Ovary (tissue), 9 donors: ENCODE measurements around the gene SLC7A1. TPM values are rescaled to one million over a fixed set of nuclear protein-coding genes. Genes with fewer than 3 reads are reported as not detected.

ENCODE experiments used
- DNase-seq, 5 donors: peaks; one replicate each; pipeline ENCODE4 v3.0.0-alpha.2; 2019 to 2020
- H3K27ac ChIP-seq, 2 donors: fragments of 200-600 bp; one replicate each; pipeline versions ENCODE4 v1.5.1 to v1.8.0; 2019 to 2022
- H3K27me3 ChIP-seq: fragments of 200-600 bp; one replicate; pipeline ENCODE4 v1.8.0; 2022
- H3K36me3 ChIP-seq: fragments of 200-600 bp; sonication (generic); one replicate; pipeline ENCODE4 v1.5.1; 2019
- H3K4me1 ChIP-seq: one replicate; pipeline ENCODE4 v1.8.1; 2013; ENCODE audit warnings: mild to moderate bottlenecking, moderate library complexity; ENCODE audit not compliant: insufficient read depth
- H3K4me3 ChIP-seq: fragments of 200-600 bp; sonication (generic); one replicate; pipeline ENCODE4 v1.5.1; 2017
- H3K9me3 ChIP-seq, 2 donors: fragments of 200-600 bp in 1 of 2; sonication (generic) in 1 of 2; one replicate each; pipeline versions ENCODE4 v1.5.1 to v1.8.1; 2013 to 2019; ENCODE audit warnings: mild to moderate bottlenecking in 1 of 2, moderate library complexity in 1 of 2
- EP300 ChIP-seq: sonication (generic); formaldehyde crosslinking; IDR thresholded peaks from one replicate; pipeline ENCODE4 v1.6.1; 2017; ENCODE audit warnings: antibody characterized with exemption
- POLR2A ChIP-seq: fragments of 450-650 bp; IDR thresholded peaks from one replicate; pipeline ENCODE4 v1.6.1; 2017; ENCODE audit warnings: antibody characterized with exemption, mild to moderate bottlenecking, moderate library complexity
- WGBS, 3 donors: extraction: QIAGEN DNeasy Blood & Tissue Kit in 1 of 3; methylation state at CpG; one replicate each; pipeline versions ENCODE4 v1.1.5 to v1.1.7; 2013 to 2017; 5-methylcytosine and 5-hydroxymethylcytosine counted together
- intact Hi-C, 4 donors: fragments of 100-400 bp; cut with DNase I; formaldehyde crosslinking; loops; one replicate each; pipeline versions ENCODE4 v1.11.0 to v1.15.1; 2022 to 2023
- polyA plus RNA-seq, 2 donors: library from polyadenylated mRNA; stranded (reverse); fragments of 200-250 nt in 1 of 2; fragments of 350-450 nt in 1 of 2; fragmentation: Illumina TruSeq in 1 of 2; extraction: RNeasy Lipid Tissue Mini Kit (QIAGEN cat#74804) in 1 of 2; gene quantifications; one replicate each; pipeline ENCODE4 v1.2.3, GENCODE V29; 2013 to 2014
- total RNA-seq, 7 donors: library from RNA; depleted of rRNA in 2 of 7; stranded (reverse); fragments of >200 nt in 2 of 7; fragmentation: NEBNext Ultra II Directional in 3 of 7; extraction: Animal tissue kit (Norgen Biotek cat#: 25700) in 3 of 7; gene quantifications; one replicate each; pipeline versions ENCODE4 v1.1.0 to v1.2.4, GENCODE V29; 2016 to 2023
- TF ChIP-seq, protein P1 (sequence below), 3 donors: fragments of 450-650 bp in 2 of 3; fragments of 200-600 bp in 1 of 3; IDR thresholded peaks; one replicate each; pipeline versions ENCODE4 v1.5.1 to v1.8.0; 2016 to 2022; ENCODE audit warnings: antibody characterized with exemption in 3 of 3, mild to moderate bottlenecking in 1 of 3
- donor health status: DM: no; HTN: no; CAD: no; lungs with moderate emphysema.
- donor health status: DM: no; HTN: no; CAD: no.
- donor health status: Bipolar disorder and iron deficiency.
- donor health status: DM: yes; HTN: yes; CAD: no.
- donor health status: DM: no; HTN: no; CAD: no.
- donor health status: DM: yes; HTN: yes; CAD: no.

Gene SLC7A1
- total and polyA plus RNA-seq, 9 donors, result 3.3 to 98.7 (median 14.0) TPM

DNA sequence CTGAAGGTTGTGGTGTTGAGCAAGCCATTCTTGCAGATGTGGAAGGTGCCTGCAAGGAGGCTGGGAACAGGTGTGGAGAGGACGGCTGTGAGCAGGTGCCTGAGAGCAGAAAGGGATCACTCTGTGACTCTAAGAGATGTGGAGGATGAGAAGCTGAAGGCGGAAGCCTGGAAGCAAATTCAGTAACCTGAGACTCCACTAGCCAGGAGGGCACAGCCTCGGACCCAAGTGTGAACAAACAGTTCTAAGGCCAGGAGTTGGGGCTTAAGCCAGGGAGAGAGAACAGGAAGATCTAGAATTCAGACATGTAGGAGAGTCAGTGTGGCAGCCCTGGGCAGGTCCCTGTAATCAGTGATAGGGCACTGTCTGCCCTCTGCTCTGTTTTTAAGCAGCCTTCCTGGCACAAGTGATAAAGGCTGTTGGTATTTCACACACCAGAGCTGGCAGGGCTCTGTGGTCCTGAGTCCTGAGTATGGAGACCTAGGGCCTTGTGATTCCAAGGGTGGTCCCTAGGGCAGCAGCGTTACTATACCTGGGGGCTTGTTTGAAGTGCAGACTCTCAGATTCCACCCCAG is 131.3 kb downstream of the SLC7A1 start:
- no peaks in the 10 kb centered on the region for H3K4me1 ChIP-seq
- H3K9me3 ChIP-seq, result no peaks in the 10 kb centered on the region
- TF ChIP-seq EP300, result no peak
- TF ChIP-seq, protein P1, sequence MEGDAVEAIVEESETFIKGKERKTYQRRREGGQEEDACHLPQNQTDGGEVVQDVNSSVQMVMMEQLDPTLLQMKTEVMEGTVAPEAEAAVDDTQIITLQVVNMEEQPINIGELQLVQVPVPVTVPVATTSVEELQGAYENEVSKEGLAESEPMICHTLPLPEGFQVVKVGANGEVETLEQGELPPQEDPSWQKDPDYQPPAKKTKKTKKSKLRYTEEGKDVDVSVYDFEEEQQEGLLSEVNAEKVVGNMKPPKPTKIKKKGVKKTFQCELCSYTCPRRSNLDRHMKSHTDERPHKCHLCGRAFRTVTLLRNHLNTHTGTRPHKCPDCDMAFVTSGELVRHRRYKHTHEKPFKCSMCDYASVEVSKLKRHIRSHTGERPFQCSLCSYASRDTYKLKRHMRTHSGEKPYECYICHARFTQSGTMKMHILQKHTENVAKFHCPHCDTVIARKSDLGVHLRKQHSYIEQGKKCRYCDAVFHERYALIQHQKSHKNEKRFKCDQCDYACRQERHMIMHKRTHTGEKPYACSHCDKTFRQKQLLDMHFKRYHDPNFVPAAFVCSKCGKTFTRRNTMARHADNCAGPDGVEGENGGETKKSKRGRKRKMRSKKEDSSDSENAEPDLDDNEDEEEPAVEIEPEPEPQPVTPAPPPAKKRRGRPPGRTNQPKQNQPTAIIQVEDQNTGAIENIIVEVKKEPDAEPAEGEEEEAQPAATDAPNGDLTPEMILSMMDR (IDR thresholded peaks at IDR 0.05), result no peak
- TF ChIP-seq POLR2A, result no peak
- 85 to 88% (median 87%) methylated on average over 4 of the region's 4 CpGs for WGBS, 3 donors
- no peak for DNase-seq
- H3K4me3 ChIP-seq, result no peak overlapping the region
- intact Hi-C loops, result no loop called here
- H3K27me3 ChIP-seq, result no peaks in the 10 kb centered on the region
- no peak overlapping the region for H3K27ac ChIP-seq
- no peaks in the 10 kb centered on the region for H3K36me3 ChIP-seq

DNA sequence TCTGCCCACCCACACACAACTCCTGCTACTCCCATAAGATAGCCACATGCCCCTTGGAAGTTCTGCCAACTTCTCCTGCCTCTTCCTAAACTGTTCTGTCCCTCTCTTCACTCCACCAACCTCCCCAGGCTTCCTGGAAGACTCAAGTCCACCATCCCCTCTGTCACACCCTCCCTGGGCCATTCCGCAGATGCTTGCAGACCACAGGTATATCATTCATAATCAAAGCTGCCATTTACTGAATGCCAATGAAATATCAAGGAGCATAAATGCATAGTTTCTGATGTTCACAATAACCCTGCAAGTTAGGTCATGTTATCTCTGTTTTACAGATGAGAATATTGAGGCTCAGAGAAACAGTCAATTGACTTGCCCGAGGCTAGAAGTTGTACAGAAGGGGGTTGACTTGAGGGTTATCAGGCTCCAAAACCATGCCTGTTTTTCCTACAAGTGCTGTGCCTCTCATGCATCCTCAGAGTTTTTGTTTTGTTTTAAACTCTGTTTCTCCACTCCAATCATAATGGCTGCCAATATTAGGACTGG is 135.6 kb downstream of the SLC7A1 start:
- H3K4me3 ChIP-seq, result no peak overlapping the region
- 85 to 91% (median 87%) methylated on average over 2 of the region's 2 CpGs for WGBS, 3 donors

More for the DNA sequence above, 135.6 kb downstream of the SLC7A1 start:
- Histone ChIP-seq H3K27ac (no peak overlapping the region), H3K9me3 (no peaks in the 10 kb centered on the region), H3K27me3 (no peaks in the 10 kb centered on the region), H3K4me1 (no peaks in the 10 kb centered on the region), H3K36me3 (no peaks in the 10 kb centered on the region)
- no peak for DNase-seq
- TF ChIP-seq EP300 (no peak), POLR2A (no peak)
- TF ChIP-seq, protein P1 (IDR thresholded peaks at IDR 0.05), result no peak
- intact Hi-C loops, result no loop called here
